GM06990 (cell line): ENCODE data around the gene MDM4.

Experiments used
- DNase-seq: peaks from one replicate; pipeline ENCODE4 v3.0.0-alpha.2; 2011; ENCODE audit not compliant: insufficient read length; ENCODE audit errors: extremely low read depth
- H3K27me3 ChIP-seq: replicated peaks from 2 replicates; pipeline ENCODE4 v1.6.0; 2011; ENCODE audit warnings: low read length; ENCODE audit not compliant: control insufficient read depth, insufficient read depth
- H3K36me3 ChIP-seq: 2 replicates; pipeline ENCODE4 v1.5.1; 2011; ENCODE audit warnings: low read length; ENCODE audit not compliant: control insufficient read depth, insufficient read depth
- H3K4me3 ChIP-seq: replicated peaks from 2 replicates; pipeline ENCODE4 v1.5.1; 2011; ENCODE audit warnings: low read depth, mild to moderate bottlenecking, control low read depth, low read length
- CTCF ChIP-seq: IDR thresholded peaks from 2 replicates; pipeline ENCODE4 v1.5.1; 2011; ENCODE audit warnings: low read length, control low read depth, mild to moderate bottlenecking, inconsistent platforms; ENCODE audit not compliant: insufficient read depth, poor library complexity, severe bottlenecking

The MDM4 gene

GRCh38 chr1:204471687-204472086, 44.5 kb upstream of the MDM4 start:
- no peak for DNase-seq
- H3K36me3 ChIP-seq: peaks cover 3% of the 10 kb centered on the region
- no peak for TF ChIP-seq CTCF

DNA sequence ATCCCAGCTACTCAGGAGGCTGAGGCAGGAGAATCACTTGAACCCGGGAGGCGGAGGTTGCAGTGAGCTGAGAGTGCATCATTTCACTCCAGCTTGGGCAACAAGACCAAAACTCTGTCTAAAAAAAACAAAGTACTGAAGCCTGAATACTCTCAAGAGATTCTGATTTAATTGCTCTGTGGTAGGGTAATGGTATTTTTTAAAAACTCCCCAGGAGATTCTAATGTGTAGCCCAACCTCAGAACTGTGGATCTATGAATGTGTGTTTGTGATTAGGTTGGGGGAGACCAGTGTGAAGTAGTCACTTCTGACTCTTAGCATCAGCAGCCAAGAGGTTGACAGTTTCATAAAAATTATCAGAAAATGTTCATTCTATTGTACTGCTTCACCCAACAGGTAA, 43.5 kb upstream of the MDM4 start:
- no peak for TF ChIP-seq CTCF
- no peak for DNase-seq
- Histone ChIP-seq H3K36me3 (peaks cover 4% of the 10 kb centered on the region), H3K27me3 (no peaks in the 10 kb centered on the region), H3K4me3 (no peak overlapping the region)

More at GRCh38 chr1:204471687-204472086, 44.5 kb upstream of the MDM4 start:
- Histone ChIP-seq H3K4me3 (no peak overlapping the region), H3K27me3 (no peaks in the 10 kb centered on the region)

- DNase-seq: no peak
- Histone ChIP-seq H3K36me3 (peaks cover 4% of the 10 kb centered on the region), H3K4me3 (no peak overlapping the region), H3K27me3 (no peaks in the 10 kb centered on the region)
- TF ChIP-seq CTCF: no peak
Observed at GRCh38 chr1:204473400-204473965, 42.7 kb upstream of the MDM4 start.

DNA sequence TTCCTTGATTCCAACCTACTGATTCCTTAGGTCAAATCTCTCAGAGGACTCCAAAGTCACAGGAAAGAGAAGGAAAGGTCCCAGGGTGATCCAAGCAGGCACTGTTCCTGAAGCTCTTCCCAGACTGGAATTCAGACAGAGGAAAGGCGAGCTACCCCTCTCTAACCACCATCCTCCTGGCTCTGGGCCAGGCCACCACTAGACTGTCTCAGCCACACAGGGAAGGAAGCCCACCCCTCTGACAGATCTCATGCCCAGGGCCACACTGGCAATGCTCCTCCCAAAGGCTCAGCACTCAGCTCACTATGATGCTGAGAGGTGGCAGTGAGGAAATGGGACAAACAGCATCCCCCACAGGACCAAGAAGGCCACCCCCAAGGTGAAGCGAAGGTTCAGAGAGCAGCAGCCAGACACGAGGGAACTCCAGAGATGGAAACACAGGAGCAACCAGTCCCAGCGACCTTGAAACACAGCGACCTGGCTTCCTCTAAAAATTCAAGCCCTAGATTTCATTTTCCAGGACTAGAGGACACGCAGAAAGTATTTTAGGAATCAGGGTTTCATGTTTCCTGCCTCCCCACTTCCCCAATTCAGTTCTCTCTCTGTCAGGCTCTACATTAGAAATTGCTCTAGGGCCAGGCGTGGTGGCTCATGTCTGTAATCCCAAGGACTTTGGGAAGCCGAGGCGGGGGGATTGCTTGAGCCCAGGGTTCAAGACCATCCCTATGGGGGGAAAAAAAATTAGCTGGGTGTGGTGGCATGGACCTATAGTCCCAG, 40.4 kb upstream of the MDM4 start:
- Histone ChIP-seq H3K36me3 (peaks cover 3% of the 10 kb centered on the region), H3K27me3 (no peaks in the 10 kb centered on the region), H3K4me3 (no peak overlapping the region)
- no peak for TF ChIP-seq CTCF
- DNase-seq: no peak

GRCh38 chr1:204476563-204476962, 39.6 kb upstream of the MDM4 start:
- no peak overlapping the region for H3K4me3 ChIP-seq
- no peak for DNase-seq
- H3K36me3 ChIP-seq: peaks cover 3% of the 10 kb centered on the region
- no peak for TF ChIP-seq CTCF
- H3K27me3 ChIP-seq: no peaks in the 10 kb centered on the region
